Activated naive CD4-positive, alpha-beta T cell treated with anti-CD3 and anti-CD28 coated beads, Interleukin-2, amount 50 U/mL, for 16 hours (primary cell): ENCODE data around the gene NUDT3.
A peak's percentile ranks its signal among the peaks of the same experiment; 100 is the strongest.

Experiments
- DNase-seq: peaks from one replicate; pipeline ENCODE4 v3.0.0-alpha.2; 2020

Gene NUDT3

GRCh38 chr6:34237722-34238584 is 154.5 kb downstream of the NUDT3 start:
- peak; percentile 86 for DNase-seq

GRCh38 chr6:34237316-34237721 is 155.2 kb downstream of the NUDT3 start:
- DNase-seq, result peak; percentile 54

- DNase-seq, result peak; percentile 92
These were observed 155.8 kb downstream of the NUDT3 start, which contains the start of gene HMGA1 for GRCh38 chr6:34236443-34237315. Gene HMGA1, plus strand, starts transcription at chr6:34236873. Its CDS starts 3,908 bp downstream, at chr6:34240781.

- peak; percentile 67 for DNase-seq
These were observed 156.4 kb downstream of the NUDT3 start for GRCh38 chr6:34236131-34236442.

GRCh38 chr6:34235307-34236130 is 156.9 kb downstream of the NUDT3 start:
- DNase-seq, result peak; percentile 73

- DNase-seq, result no peak
These were observed 157.7 kb downstream of the NUDT3 start for GRCh38 chr6:34234667-34235306.

DNA sequence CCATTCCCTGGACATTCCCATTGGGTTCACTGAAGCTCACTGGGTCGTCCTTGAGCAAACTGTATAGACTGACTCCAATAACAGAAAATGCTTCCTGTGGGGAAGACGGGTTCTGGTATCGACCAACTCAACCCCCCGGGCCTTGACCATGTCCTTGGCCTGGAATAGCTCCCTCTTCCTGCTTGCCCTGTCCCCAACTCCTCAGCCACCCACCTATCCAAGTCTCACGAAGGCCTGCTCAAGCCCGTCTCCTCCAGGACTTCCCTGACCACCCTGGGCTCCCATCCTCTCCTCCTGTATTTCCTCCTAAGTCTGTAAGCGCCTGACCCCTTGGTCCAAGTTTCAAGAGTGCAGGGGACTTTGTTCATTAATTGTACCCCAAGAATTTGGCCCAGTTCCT is 158.6 kb downstream of the NUDT3 start:
- DNase-seq, result no peak

- DNase-seq, result no peak
These were observed 159.6 kb downstream of the NUDT3 start for GRCh38 chr6:34232901-34233300.

DNA sequence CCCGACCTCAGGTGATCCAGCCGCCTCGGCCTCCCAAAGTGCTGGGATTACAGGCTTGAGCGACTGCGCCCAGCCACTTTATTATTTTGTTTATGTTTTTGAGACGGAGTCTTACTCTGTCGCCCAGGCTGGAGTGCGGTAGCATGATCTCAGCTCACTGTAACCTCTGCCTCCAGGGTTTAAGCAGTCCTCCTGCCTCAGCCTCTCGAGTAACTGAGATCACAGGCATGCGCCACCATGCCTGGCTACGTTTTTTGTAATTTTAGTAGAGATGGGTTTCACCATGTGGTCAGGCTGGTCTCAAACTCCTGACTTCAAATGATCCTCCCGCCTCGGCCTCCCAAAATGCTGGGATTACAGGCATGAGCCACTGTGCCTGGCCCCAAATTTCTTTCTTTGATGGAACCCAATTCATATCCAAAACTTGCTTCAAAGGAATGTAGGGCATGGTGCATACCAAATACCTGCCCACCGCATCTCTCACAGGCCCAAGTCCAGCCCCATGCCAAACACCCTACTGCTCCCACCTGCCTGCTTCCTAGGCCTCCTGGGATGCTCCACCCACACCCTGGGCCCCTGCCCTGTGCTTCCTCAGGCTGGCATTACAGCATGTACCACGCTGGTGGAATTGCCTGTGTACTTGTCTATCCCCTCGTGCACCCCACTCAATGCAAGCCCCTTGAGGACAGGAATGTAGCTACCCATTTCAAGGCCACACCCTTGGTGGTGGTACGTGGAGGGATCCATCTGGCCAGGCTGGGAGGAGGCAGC is 160.7 kb downstream of the NUDT3 start:
- no peak for DNase-seq

DNA sequence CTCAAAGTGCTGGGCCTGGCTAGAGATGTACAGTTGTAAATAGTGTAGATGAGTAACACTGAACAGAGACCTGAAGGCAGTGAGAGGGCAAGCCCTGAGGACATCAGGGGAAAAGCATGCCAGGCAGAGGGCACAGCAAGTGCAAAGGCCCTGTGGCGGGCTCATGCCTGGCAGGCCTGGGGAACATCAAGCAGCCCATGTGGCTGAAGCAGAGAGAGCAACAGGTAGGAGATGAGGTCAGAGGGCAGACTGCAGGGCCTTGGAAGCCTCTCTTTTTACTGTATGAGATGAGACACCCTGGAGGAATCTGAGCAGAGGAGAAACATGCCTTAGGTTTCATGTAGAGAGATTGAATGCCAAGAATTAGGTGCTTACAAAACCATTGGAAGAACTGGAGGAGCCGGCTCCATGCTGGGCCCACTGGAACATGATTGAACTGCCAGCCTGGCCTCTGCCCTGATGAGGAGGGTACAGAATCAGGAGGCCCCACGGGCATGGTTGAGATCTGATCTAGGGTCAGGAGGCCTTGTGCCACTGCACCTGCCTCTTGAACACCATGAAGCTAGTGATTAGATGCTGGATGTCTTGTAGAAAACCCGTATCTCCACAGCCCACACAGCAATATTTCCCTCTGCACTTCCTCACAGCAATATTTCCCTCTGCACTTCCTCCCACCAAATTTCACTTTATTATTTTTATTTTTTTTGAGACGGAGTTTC is 161.7 kb downstream of the NUDT3 start:
- no peak for DNase-seq

GRCh38 chr6:34229877-34230276 is 162.6 kb downstream of the NUDT3 start:
- no peak for DNase-seq
